ENCODE measurements around the gene RBM38.

Gene RBM38

DNA sequence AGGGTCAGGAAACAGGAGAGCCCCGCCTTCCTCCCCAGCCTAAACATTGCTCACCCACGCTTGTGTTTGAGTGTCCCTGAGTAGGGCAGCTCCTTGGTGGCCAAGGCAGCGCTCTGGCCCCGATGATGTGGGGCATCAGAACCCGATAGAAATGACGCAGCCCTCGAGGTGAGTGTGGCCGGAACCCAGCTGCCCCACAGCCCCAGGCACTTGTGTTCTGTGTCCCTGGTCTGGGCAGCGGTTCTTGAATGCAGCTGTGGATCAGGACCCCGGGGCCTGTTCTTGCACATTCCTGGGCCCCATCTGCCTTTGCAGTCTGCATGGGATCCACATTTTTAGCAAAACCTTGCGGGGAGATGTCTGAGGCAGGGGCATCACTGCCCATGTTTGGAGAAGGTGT, 12.8 kb downstream of the RBM38 start:
- DNase-seq (no peak), ATAC-seq (no peak)

DNA sequence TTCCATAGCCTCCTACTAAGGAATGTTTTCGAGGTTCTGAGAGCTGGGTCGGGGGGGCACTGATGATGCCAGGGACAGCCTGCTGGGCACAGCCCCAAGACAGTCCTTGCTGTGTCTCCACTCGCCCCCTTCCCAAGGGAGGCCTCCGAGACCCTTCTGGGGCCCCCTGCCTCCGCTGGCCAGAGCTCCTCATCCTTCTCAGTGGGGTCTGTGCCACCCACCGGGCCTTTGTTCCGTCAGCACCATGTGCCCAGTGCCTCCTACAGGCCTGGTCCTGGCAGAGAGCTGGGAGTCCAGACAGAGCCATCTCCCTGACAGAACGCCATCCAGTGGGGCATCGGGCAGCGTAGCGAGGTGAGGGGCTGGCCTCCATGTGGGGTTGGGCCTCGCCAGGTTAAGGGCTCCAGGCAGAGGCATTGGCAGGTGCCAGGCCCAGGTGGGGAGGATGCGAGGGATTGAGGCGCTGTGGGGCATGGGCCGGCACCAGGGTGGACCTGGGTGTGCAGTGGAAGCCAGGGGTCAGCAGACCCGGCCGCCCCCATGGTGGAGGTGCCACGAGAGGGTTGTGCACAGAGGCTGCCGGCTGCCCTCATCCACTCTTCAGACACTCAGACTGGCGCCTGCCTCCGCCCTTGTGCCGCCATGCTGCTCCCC, 13.3 kb downstream of the RBM38 start:
- no peak for DNase-seq
- no peak for ATAC-seq

DNA sequence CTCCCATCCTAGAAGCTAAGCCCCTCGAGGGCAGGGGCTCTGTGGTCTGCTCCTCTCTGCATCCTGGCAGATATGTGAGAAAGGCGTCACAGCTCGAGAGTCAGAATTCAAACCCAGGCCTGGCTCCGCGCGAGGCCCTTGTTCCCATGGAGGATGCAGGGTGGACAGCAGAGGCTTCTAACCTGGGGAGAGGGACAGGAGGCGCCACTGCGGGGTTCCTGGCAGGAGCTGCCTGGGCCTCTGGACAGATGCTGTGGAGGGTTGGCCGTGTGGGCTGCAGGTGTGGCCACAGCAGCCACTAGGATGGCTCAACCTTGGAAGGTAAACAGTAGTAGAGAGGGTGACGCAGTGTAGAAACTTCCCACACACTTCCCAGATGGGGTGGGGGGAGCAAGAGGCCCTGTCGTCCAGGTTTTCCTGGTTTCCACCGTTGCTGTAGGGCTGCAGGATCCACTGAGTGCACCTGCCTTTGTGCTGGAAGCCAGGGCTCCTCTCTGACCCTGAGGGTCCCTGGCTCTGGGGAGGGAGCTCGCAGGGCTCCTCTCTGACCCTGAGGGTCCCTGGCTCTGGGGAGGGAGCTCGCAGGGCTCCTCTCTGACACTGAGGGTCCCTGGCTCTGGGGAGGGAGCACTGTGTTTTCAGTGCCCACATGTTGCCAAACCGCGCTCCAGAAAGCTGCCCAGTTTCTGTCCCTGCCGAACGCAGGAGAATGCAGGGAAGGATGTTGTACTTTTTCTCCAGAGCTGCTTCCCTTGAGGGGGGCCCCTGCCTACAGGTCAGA, 14.2 kb downstream of the RBM38 start:
- DNase-seq (no peak), ATAC-seq (no peak)

DNA sequence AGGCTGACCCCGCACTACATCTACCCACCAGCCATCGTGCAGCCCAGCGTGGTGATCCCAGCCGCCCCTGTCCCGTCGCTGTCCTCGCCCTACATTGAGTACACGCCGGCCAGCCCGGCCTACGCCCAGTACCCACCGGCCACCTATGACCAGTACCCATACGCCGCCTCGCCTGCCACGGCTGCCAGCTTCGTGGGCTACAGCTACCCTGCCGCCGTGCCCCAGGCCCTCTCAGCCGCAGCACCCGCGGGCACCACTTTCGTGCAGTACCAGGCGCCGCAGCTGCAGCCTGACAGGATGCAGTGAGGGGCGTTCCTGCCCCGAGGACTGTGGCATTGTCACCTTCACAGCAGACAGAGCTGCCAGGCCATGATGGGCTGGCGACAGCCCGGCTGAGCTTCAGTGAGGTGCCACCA, 16.4 kb downstream of the RBM38 start:
- ATAC-seq (no peak), DNase-seq (no peak)

DNA sequence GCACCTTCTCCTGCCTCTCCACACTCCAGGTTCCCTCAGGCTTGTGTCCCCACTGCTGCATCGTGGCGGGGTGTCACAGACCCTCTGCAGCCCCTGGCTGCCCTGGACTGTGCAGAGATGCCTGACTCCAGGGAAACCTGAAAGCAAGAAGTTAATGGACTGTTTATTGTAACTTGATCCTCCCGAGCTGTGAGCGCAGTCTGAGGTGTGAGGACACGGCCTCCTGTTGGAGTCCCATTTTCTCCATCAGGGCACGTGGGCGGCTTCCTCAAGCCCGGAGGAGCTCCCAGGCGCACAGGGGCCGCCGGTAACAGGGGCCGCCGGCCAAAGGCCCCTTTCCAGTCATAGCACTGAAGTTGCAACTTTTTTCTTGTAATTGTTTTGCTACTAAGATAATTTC, 16.9 kb downstream of the RBM38 start:
- no peak for DNase-seq
- no peak for ATAC-seq

DNA sequence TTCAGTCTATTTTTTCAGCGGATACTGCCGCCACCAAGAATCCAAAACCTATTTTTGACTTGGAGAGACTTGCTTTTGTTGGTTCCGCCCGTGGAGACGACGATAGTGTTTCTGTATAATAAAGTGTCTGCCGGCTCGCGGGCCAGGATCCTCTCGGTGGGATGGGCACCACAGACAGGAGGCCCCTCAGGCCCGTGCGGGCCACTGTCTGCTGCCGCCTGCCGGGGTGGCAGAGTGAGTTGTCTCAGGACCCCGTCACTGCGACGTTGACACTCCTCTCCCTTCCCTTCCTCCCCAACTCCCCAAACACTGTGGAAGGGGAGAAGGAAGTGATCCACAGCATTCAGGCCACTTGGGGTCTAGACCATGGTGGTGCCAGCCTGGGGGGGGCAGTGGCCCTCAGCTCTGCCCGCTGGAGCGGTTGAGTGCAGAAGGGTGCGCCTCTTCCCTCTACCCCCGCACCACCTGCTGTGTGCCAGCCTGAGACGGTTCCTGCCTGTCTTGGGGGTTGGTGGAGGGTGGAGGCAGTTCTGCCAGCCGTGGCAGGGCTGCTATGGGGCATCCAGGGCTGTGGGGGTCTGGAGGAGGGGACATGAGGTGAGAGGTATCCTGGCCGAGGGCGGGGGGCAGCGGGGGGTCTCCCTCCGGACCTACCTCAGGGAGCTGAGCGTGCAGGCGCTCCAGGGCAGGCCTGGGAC, 17.5 kb downstream of the RBM38 start:
- DNase-seq (no peak), ATAC-seq (no peak)

DNA sequence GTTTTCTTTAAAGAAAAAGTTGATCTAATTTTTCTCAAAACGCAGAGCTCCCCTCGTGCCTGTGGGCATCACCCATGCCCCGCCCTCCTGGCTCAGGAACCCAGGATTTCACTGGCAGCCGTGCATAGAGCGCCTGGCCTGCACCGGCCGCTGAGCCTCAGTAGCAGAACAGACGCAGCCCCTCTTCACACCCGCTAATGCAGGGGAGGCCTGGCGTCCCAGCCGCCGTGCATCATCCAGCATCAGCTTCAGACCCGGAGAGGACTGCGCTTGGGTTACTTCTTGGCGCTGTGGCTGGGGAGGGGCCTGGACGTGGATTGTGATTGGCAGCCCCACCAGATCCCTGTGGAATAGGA, 18.1 kb downstream of the RBM38 start:
- DNase-seq (no peak), ATAC-seq (no peak)

DNA sequence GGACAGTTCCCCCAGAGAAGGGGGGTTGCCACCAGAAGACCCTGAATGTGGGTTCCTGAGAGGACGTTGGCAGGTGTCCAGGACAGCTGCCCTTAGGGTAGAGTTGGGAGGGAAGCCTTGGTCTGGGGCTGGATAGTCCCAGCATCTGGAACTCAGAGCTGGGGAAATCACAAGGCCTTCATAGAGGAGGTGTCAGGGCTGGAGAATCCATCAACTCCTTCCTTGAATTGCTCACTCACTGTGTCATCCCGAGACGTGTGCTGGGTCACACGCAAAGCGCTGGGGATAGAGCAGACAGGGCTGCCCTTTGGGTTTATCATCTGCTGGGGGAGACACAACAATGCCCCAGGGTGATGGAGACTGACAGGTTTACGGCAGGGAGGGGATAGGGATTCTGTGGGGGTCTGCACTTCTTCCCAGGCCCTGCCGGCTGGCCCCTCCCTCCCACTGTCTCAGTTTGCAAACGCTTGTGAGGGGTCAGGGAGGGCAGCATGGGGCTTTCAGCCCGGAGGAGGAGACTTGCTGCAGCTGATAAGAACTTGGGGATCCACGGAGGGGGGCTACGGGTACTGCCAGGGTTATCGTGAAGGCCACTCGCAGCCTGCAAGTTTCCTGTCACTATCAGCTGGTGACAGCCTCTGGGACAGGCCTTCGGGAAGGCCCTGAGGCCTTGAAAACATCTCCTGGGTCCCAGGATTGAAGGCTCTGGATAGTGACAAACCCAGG, 18.6 kb downstream of the RBM38 start:
- DNase-seq (no peak), ATAC-seq (no peak)

DNA sequence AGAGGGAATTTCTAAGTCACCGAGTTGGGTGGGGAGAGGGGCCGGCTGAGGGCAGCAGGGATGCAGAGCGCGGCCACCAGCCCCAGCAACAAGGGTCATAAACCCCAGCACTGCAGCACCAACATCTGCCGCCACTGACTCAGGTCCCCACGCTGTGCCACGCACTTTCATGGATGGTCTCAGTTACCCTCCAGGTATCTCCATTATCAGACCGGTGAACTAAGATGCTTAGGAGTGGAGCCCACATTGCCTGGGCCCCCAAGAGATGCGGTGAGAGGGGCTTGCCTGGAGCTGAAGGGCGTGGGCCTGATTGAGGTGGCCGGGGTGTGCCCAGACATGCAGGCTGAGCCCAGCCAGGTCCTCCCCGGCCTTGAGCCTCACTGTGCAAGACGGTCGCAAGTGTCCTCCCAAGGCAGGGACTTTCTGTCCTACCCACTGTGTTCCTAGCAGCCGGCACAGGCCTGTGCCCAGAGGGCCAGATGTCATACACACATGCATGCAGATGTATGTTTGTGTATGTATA, 19.3 kb downstream of the RBM38 start:
- ATAC-seq: no peak
- DNase-seq: no peak

DNA sequence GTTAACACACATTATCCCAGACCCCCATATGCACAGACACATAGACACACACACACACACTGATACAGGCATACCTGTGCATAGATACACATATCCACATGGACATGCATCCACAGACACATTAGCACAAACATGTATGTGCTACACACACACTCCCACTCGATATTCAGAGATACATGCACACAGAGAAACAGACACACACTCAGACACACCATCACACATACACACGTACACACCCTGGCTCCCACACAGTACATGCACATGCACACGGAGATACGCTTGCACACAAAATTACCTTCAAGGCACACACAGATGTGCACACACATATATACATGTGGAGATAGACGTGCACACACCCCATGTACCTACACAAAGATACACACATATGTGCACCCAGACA, 19.7 kb downstream of the RBM38 start:
- ATAC-seq (no peak), DNase-seq (no peak)

DNA sequence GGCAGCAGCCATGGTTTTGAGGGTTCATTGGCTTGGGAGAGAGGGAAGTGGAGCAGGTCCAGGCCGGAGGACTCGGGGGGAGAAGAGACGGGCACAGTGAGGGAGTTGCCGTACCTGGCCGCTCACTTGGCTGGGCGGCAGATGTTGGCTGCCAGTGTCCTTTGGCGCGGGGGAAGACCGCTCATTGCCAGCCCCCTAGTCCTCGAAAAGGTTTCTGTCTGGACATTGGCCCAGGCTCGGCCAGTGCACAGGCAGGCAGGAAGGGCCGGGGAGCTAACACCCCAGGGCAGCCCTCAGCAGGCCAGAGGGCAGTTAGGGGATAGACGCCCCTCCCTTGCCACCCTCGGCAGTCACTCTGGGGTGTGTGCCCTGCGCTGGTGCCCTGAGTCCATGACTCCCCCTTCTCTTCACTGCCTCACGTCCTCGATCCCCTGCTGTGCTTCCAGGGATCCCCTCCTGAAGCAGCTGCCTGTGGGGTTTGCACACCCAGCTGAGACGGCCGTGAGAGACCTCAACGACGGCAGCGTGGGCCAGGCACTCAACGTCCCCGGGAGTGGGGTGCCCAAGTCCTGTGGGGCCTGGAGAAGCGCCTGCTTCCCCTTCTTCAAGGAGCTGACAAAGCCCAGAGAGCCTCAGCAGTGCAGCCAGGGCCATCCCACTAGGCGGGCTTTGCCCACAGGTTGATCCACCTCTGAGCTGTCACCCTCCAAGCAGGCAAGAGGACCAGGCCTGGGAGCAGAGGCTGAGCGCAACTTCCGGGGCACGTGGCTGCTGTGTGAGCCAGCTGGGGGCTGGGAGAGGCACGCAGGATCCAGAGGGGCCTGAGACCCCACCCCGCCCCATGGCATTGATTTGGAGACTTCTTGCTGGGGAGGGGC, 20.4 kb downstream of the RBM38 start:
- ATAC-seq (no peak), DNase-seq (no peak)

DNA sequence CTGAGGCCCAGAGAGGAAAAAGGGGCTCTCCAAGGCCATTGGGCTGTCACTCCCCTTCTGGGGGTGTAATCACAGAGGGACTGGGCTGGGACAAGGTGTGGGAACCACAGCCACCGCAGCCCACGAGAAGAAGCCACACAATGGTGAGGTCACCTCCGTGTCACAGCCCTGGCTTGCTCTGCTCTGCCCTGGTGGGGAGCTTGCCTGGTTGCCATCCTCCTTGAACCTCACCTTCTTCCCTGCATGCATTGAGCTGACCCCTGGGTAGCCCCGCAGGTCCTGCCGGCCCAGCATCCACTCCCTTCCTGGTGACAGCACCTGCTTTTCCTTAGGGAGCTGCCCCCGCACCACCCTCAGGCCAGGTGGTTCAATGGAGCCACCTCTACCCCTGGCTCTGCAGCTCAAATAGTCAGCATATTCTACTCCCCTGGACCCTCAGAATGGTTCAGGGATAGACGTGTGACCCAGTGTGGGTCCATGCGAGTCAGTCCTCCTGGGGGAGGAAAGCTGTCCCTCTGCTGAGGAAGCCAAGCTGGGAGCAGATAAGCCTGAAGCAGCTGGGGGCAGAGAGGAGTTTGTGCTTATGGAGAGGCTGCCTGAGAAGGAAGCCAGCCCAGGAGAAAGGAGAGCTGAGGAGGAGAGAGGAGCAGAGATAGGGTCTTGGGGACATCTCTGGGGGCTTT, 21.3 kb downstream of the RBM38 start:
- ATAC-seq (peak; percentile 58), DNase-seq (no peak)

DNA sequence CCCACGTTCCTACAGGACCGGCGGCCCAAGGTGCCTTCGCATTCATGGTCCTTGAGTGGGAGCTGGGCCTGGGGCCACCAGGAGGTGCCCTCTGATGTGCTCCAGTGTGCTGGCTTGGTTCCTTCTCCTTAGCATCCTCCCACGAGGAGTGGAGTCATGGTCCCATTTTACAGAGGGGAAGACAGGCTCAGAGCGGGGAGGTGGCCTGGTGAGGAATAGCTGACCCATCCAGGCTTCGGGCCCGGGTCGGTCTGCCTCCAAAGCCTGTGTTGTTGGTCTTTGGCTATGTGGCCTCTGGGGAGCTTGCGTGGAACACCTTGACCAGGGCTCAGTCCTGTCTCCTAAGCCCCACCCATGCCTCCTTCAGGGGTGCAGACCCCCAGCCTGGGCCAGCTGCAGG, 22.8 kb downstream of the RBM38 start:
- DNase-seq: no peak

DNA sequence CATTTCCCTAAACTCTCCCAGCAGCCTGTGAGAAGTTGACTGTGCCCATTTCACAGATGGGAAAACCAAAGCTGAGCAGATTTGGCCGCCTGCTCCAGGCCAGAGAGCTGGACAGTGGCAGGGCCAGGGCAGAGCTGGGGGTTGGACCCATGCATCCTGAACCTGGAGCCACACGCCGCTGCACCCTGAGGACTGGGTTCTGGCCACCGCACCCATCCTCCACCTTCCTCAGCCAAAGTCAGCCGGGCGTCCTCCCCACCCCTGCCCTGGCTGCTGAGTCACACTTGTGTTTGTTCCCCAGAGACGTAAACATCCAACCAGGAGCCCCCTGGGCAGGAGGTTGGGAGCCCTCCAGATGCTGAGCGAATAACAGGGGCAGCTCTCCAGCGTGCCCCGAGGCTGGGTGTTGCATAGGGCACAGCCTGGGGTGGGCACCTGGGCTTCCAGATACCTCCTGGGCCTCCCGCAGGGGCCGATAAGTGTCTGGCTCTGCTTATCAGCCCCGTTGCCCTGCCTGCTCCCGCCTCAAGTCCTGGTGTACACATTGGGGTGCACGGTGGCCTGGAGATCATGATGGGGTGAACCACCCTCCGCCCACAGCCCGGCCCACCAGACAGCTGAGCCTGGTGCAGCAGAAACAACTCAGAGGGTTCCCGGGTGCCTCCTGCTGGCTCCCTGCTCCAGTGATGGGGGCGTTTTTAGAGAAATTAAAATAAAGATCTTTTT, 23.8 kb downstream of the RBM38 start:
- ATAC-seq (no peak), DNase-seq (no peak)

More for the DNA sequence above, 22.8 kb downstream of the RBM38 start:
- ATAC-seq: no peak

DNA sequence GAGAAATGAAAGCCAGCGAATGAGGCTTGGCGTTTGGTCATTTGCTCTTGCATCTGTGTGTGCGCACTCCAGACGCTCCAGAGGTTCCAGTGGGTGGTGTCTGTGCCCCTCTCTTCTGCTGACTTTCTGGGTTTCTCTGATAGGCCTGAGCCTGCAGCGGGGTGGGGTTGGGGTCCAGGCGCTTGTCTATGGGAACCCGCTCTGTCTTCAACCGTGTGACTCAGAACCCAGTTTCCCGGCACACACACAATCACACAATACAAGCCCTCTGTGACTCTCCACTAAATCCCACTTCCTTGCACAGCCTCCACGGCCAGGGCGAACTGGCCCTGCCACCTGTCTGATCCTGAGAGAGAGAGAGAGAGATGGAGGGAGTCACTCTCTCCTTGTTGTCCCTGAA, 24.6 kb downstream of the RBM38 start:
- DNase-seq (no peak), ATAC-seq (no peak)

DNA sequence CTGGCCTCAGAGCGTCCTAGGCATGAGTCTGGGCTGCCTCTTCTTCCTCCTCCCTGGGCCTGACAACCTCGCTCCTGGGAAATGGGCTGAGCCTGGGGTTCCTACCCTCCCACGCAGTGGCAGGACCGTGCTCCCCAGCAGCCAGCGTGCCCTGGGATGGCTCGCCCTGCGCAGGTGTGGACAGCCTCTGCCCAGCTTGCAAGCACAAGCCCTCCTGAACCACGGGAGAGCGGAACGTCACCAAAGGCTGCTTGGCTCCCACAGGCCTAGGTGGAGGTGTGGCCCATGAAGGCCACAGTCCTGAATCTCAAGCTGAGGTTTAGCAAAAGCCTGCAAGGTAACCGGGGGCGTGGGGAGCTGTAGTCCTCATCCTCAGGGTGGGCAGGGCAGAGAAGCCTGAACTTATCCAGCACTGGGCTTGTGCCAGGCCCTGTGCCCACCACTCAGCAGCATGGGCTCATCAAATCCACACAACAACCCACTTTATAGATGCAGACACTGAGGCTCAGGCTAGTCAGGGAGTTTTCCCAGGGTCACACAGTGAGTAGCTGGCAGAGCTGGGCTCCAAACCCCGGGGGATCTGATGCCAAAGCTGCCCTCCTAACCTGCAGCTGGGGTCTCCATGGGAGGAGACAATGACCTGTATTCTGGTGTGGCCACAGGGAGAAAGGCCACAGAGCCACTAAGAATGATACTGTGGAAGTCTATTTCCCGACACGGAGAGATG, 25.3 kb downstream of the RBM38 start:
- no peak for DNase-seq
- ATAC-seq: no peak

DNA sequence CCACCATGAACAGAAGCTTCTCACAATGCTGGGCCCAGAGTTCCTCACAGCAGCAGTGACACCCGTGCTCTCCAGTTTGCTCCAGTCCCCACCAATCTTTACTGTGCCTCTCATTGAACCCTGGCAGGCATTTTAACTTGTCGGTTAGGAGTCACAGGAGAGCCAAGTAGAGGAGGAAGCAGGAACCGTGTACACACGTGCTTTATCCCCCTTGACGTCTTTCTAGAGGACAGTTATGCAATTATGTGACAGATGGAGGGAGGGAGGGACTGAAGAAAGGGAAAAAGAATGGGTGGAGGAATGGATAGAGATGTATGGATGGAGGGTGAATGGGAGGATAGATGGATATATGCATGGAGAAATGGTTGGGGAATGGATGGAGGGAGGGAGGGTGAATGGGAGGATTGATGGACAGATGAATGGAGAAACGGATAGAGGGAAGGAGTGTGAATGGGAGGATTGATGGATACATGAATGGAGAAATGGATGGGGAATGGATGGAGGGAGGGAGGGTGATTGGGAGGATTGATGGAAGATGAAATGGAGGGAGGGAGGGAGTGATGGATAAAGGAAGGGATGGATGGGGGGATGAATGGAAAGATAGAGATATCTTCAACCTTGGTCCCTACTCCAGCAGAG, 26.0 kb downstream of the RBM38 start:
- no peak for ATAC-seq
- DNase-seq: no peak

DNA sequence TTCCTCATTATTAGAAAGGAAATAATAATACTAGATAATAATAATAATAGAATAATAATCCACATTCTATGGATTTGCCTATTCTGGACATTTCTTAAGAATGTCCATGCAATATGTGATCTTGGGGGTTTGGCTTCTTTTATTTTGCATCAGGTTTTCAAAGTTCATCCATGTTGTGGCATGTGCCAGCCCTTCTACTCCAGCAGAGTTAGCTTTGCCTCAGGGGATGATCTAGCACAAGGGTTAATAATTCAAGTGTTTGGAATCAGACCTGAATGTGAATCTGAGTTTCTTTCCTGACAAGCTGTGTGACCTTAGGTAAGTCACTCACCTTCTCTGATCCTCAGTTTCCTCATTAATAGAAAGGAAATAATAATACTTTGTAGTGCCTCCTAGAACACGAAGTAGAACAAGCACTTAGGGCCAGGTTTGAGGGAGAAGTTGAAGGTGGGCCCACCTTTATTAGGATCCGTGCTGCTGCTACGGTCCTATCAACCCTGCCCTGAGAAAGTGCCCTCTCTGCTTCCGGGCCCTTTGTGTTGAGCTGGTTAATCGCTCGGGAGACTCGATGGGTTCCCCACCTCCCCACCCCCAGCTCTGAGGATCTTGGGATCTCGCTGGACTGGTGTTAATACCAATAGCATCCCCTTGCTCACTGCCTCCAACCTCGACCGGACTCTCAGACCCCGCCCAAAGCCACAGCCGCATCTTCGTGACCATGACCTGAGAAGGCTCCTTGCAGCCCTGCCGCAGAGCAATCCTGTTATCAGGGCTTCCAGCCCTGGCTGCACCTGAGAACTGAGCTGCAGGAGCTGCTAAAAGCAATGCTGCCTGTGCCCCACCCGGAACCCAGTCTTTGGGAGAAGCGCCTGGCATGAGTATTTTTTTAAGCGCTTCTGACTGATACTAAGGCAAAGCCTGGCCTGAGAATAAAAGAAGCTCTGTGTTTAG, 26.9 kb downstream of the RBM38 start:
- DNase-seq: no peak
- no peak for ATAC-seq
